Bronchus fibroblast of lung (primary cell): ENCODE data around the gene KLRF1. TPM values are rescaled to one million over a fixed set of nuclear protein-coding genes. Genes with fewer than 3 reads are reported as not detected.

Source experiments
- total RNA-seq: library from RNA; depleted of rRNA; stranded (reverse); fragments of >200 nt; gene quantifications from 2 replicates; pipeline ENCODE4 v1.2.3, GENCODE V29; 2015

The KLRF1 gene
- total RNA-seq, result not detected in 2 replicates

GRCh38 chr12:9827209-9827888, at the start of gene KLRF1:
Gene KLRF1 (plus strand): TSS chr12:9827481. CDS start chr12:9827545, 64 bp downstream.

GRCh38 chr12:9869307-9870161, 42.3 kb downstream of the KLRF1 start, which contains the start of gene CLEC2B:
Gene CLEC2B (minus strand): TSS chr12:9869354.

GRCh38 chr12:9881246-9881645, 54.0 kb downstream of the KLRF1 start, which contains the start of gene KLRF2:
Gene KLRF2 (plus strand): TSS chr12:9881489. CDS start chr12:9881596, 107 bp downstream.

Other genes starting within 250 kb of the KLRF1 start
- not detected in 2 replicates for gene KLRB1, start 219.6 kb upstream of the KLRF1 start, total RNA-seq
- gene CLEC2D, start 157.8 kb upstream of the KLRF1 start, total RNA-seq, result 0.50 and 0.59 TPM in 2 replicates
- gene CLECL1, start 94.4 kb upstream of the KLRF1 start, total RNA-seq, result not detected in 2 replicates
- gene CD69, start 66.6 kb upstream of the KLRF1 start, total RNA-seq, result not detected in 2 replicates
- gene CLEC2B, start 41.9 kb downstream of the KLRF1 start, total RNA-seq, result 1.0 and 2.5 TPM in 2 replicates
- not detected in 2 replicates for gene KLRF2, start 54.0 kb downstream of the KLRF1 start, total RNA-seq
- gene CLEC2A, start 104.9 kb downstream of the KLRF1 start, total RNA-seq, result not detected in 2 replicates
- gene CLEC12A, start 143.9 kb downstream of the KLRF1 start, total RNA-seq, result not detected in 2 replicates
- not detected in 2 replicates for gene CLEC1B, start 171.6 kb downstream of the KLRF1 start, total RNA-seq
- not detected in 2 replicates for gene CLEC12B, start 183.1 kb downstream of the KLRF1 start, total RNA-seq
- not detected in 2 replicates for gene CLEC9A, start 203.2 kb downstream of the KLRF1 start, total RNA-seq